BJ (cell line): ENCODE measurements around the gene GRIK1. TPM values are rescaled to one million over a fixed set of nuclear protein-coding genes. Genes with fewer than 3 reads are reported as not detected.

ENCODE experiments used
- CTCF ChIA-PET: fragments of 350-600 bp; formaldehyde crosslinking; extraction: SDS; loops from one replicate; lab custom pipeline; 2021; ENCODE audit warnings: antibody characterized with exemption, inconsistent platforms; lab: Yijun Ruan, JAX
- POLR2A ChIA-PET: fragments of 300-600 bp; sonication (Branson Sonifier 250); formaldehyde crosslinking; extraction: SDS; loops from one replicate; lab custom pipeline; 2021; ENCODE audit warnings: antibody characterized with exemption; lab: Charles Lee
- DNase-seq: peaks from one replicate; pipeline ENCODE4 v3.0.0-alpha.2; 2011; ENCODE audit warnings: low read depth
- H3K27me3 ChIP-seq: 2 replicates; pipeline ENCODE4 v1.6.0; 2011; ENCODE audit warnings: low read length; ENCODE audit not compliant: control insufficient read depth, insufficient read depth
- H3K36me3 ChIP-seq: 2 replicates; pipeline ENCODE4 v1.5.1; 2011; ENCODE audit warnings: low read length; ENCODE audit not compliant: control insufficient read depth, insufficient read depth
- H3K4me3 ChIP-seq: 2 replicates; pipeline ENCODE4 v1.5.1; 2011; ENCODE audit warnings: low read depth, mild to moderate bottlenecking, control low read depth, low read length
- polyA plus RNA-seq: library from polyadenylated mRNA; depleted of rRNA; stranded (reverse); fragments of >200 nt; gene quantifications from 2 replicates; pipeline ENCODE4 v1.2.3, GENCODE V29; 2011
- TF ChIP-seq, protein P1 (sequence below): IDR thresholded peaks from 2 replicates; pipeline ENCODE4 v1.5.1; 2011; ENCODE audit warnings: low read depth, mild to moderate bottlenecking, control low read depth, inconsistent platforms, low read length, moderate library complexity; ENCODE audit not compliant: insufficient read depth

The GRIK1 gene
- polyA plus RNA-seq, 1 experiment: 0.04 TPM

- H3K27me3 ChIP-seq: 0 out of 2 replicates have a peak, but pooled peaks cover 1% of the 10 kb centered on the region
- POLR2A ChIA-PET: no interaction called here
- no peak for DNase-seq
- CTCF ChIA-PET: interaction anchor here (1.1 to 1.2 kb wide), 2 partner anchors 10 to 1171 kb away, joined by 3 read pairs; partner anchors contain the start of gene KRTAP19-8
- no peaks in the 10 kb centered on the region for H3K36me3 ChIP-seq
- H3K4me3 ChIP-seq: no peak overlapping the region
- TF ChIP-seq, protein P1, sequence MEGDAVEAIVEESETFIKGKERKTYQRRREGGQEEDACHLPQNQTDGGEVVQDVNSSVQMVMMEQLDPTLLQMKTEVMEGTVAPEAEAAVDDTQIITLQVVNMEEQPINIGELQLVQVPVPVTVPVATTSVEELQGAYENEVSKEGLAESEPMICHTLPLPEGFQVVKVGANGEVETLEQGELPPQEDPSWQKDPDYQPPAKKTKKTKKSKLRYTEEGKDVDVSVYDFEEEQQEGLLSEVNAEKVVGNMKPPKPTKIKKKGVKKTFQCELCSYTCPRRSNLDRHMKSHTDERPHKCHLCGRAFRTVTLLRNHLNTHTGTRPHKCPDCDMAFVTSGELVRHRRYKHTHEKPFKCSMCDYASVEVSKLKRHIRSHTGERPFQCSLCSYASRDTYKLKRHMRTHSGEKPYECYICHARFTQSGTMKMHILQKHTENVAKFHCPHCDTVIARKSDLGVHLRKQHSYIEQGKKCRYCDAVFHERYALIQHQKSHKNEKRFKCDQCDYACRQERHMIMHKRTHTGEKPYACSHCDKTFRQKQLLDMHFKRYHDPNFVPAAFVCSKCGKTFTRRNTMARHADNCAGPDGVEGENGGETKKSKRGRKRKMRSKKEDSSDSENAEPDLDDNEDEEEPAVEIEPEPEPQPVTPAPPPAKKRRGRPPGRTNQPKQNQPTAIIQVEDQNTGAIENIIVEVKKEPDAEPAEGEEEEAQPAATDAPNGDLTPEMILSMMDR: no peak
Measured at GRCh38 chr21:29867796-29868195, 72.0 kb downstream of the GRIK1 start.

DNA sequence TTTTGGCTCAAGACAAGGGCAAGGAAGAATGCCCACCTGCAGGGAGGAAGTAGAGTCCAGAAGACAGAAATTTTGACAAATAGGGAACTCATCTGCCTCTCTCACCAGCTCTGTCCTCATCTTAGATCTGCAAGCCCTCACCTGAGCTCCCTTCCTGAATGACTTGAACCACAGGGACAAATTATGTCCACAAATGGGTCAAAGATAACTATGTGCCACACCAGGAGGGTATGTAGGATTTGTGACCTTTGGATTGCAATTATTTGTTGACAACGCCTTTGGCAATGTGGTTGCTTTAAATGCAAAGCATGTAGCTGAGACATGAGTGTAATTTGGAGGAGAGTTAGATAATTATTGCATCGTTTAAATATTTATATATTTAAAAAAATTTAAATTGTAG, 79.5 kb downstream of the GRIK1 start:
- TF ChIP-seq, protein P1: no peak
- 0 out of 2 replicates have a peak, but pooled peaks cover 1% of the 10 kb centered on the region for H3K27me3 ChIP-seq
- no peak for DNase-seq
- POLR2A ChIA-PET: no interaction called here
- no peaks in the 10 kb centered on the region for H3K36me3 ChIP-seq
- H3K4me3 ChIP-seq: no peak overlapping the region
- CTCF ChIA-PET: no interaction called here

- Histone ChIP-seq H3K27me3 (no peaks in the 10 kb centered on the region), H3K36me3 (no peaks in the 10 kb centered on the region), H3K4me3 (no peak overlapping the region)
- POLR2A ChIA-PET: no interaction called here
- no peak for DNase-seq
- CTCF ChIA-PET: interaction anchor here (0.5 to 1.4 kb wide), 5 partner anchors 11 to 379 kb away, joined by 3 to 5 read pairs (median 3); no protein-coding TSS in a partner anchor
- TF ChIP-seq, protein P1: no peak
Measured at GRCh38 chr21:29857150-29857549, 82.6 kb downstream of the GRIK1 start.

- H3K4me3 ChIP-seq: no peak overlapping the region
- TF ChIP-seq, protein P1: no peak
- no peaks in the 10 kb centered on the region for H3K27me3 ChIP-seq
- no peak for DNase-seq
- no peaks in the 10 kb centered on the region for H3K36me3 ChIP-seq
- CTCF ChIA-PET: interaction anchor here (2.1 kb wide), 1 partner anchor 379 kb away, joined by 5 read pairs; no protein-coding TSS in a partner anchor
- POLR2A ChIA-PET: no interaction called here
Measured at GRCh38 chr21:29854795-29855194, 85.0 kb downstream of the GRIK1 start.

DNA sequence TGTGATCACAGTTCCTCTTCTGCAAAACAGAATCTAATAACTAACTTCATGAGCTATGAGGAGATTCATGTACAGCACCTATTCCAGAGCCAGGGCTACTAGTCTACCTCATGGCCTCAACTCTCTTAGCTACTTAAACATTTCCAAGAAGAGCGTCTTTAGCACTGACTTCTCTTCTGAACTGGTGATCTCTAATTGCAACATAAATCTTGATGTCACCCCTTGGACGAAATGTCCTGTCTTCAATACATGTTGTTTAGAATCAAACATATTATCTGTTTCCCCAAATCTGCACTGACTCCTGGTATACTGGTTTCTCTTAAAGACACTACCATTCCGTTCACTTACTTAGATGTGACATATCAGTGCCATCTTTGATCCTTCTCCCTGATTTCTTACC, 88.2 kb downstream of the GRIK1 start:
- Histone ChIP-seq H3K4me3 (no peak overlapping the region), H3K36me3 (no peaks in the 10 kb centered on the region), H3K27me3 (no peaks in the 10 kb centered on the region)
- DNase-seq: no peak
- ChIA-PET POLR2A (no interaction called here), CTCF (interaction anchor here (0.6 to 4.1 kb wide), 4 partner anchors 10 to 764 kb away, joined by 3 to 21 read pairs (median 4); no protein-coding TSS in a partner anchor)
- TF ChIP-seq, protein P1: no peak
